ENCODE data around the gene ALLC.

ALLC gene

GRCh38 chr2:3637311-3637675, 20.7 kb upstream of the ALLC start:
- no peak overlapping the region for H3K4me3 ChIP-seq (ENCODE audit: low read depth, low read length)
- no peak for DNase-seq (ENCODE audit: low read depth)

GRCh38 chr2:3637692-3638455, 20.1 kb upstream of the ALLC start:
- H3K4me3 ChIP-seq (ENCODE audit: low read depth, low read length) = no peak overlapping the region
- DNase-seq (ENCODE audit: low read depth) = no peak

GRCh38 chr2:3638456-3638810, 19.6 kb upstream of the ALLC start:
- DNase-seq (ENCODE audit: low read depth) = no peak
- H3K4me3 ChIP-seq (ENCODE audit: low read depth, low read length) = no peak overlapping the region

- no peak overlapping the region for H3K4me3 ChIP-seq (ENCODE audit: low read depth, low read length)
- no peak for DNase-seq (ENCODE audit: low read depth)
These were observed 18.9 kb upstream of the ALLC start for GRCh38 chr2:3639015-3639630.

GRCh38 chr2:3639653-3640052, 18.3 kb upstream of the ALLC start:
- DNase-seq (ENCODE audit: low read depth) = no peak
- H3K4me3 ChIP-seq (ENCODE audit: low read depth, low read length) = no peak overlapping the region

- DNase-seq (ENCODE audit: low read depth) = no peak
- H3K4me3 ChIP-seq (ENCODE audit: low read depth, low read length) = no peak overlapping the region
These were observed 16.8 kb upstream of the ALLC start for GRCh38 chr2:3641181-3641580.

- no peak overlapping the region for H3K4me3 ChIP-seq (ENCODE audit: low read depth, low read length)
- DNase-seq (ENCODE audit: low read depth) = no peak
These were observed 16.1 kb upstream of the ALLC start for GRCh38 chr2:3641841-3642421.

- no peak overlapping the region for H3K4me3 ChIP-seq (ENCODE audit: low read depth, low read length)
- no peak for DNase-seq (ENCODE audit: low read depth)
These were observed 15.3 kb upstream of the ALLC start for GRCh38 chr2:3642521-3643215.

- no peak for DNase-seq (ENCODE audit: low read depth)
These were observed 14.4 kb upstream of the ALLC start for GRCh38 chr2:3643371-3644245.

GRCh38 chr2:3644246-3644525, 13.8 kb upstream of the ALLC start:
- no peak for DNase-seq (ENCODE audit: low read depth)

More at GRCh38 chr2:3643371-3644245, 14.4 kb upstream of the ALLC start:
- H3K4me3 ChIP-seq (ENCODE audit: low read depth, low read length) = no peak overlapping the region

GRCh38 chr2:3644891-3645605, 13.0 kb upstream of the ALLC start:
- no peak for DNase-seq (ENCODE audit: low read depth)

More at GRCh38 chr2:3644246-3644525, 13.8 kb upstream of the ALLC start:
- no peak overlapping the region for H3K4me3 ChIP-seq (ENCODE audit: low read depth, low read length)

GRCh38 chr2:3645745-3646389, 12.1 kb upstream of the ALLC start:
- no peak overlapping the region for H3K4me3 ChIP-seq (ENCODE audit: low read depth, low read length)
- DNase-seq (ENCODE audit: low read depth) = no peak

More at GRCh38 chr2:3644891-3645605, 13.0 kb upstream of the ALLC start:
- no peak overlapping the region for H3K4me3 ChIP-seq (ENCODE audit: low read depth, low read length)

GRCh38 chr2:3646446-3646845, 11.6 kb upstream of the ALLC start:
- no peak for DNase-seq (ENCODE audit: low read depth)
- H3K4me3 ChIP-seq (ENCODE audit: low read depth, low read length) = no peak overlapping the region

- DNase-seq (ENCODE audit: low read depth) = no peak
- H3K4me3 ChIP-seq (ENCODE audit: low read depth, low read length) = no peak overlapping the region
These were observed 10.8 kb upstream of the ALLC start for GRCh38 chr2:3647246-3647645.

GRCh38 chr2:3647831-3648651, 10.0 kb upstream of the ALLC start:
- no peak for DNase-seq (ENCODE audit: low read depth)
- no peak overlapping the region for H3K4me3 ChIP-seq (ENCODE audit: low read depth, low read length)

- H3K4me3 ChIP-seq (ENCODE audit: low read depth, low read length) = no peak overlapping the region
- DNase-seq (ENCODE audit: low read depth) = no peak
These were observed 9.3 kb upstream of the ALLC start for GRCh38 chr2:3648652-3649177.

GRCh38 chr2:3649581-3649980, 8.4 kb upstream of the ALLC start:
- H3K4me3 ChIP-seq (ENCODE audit: low read depth, low read length) = no peak overlapping the region
- DNase-seq (ENCODE audit: low read depth) = no peak
